HepG2 (cell line): Measurements from ENCODE around the gene SOX9. TPM values are rescaled to one million over a fixed set of nuclear protein-coding genes. Genes with fewer than 3 reads are reported as not detected.
A peak's percentile ranks its signal among the peaks of the same experiment; 100 is the strongest.

Experiments
- ARID3A ChIP-seq: IDR thresholded peaks from 2 replicates; pipeline ENCODE4 v1.6.1; 2012; ENCODE audit warnings: low read depth, low read length, improper control_type of control experiment
- ARNT ChIP-seq: fragments of 450-650 bp; IDR thresholded peaks from 2 replicates; pipeline ENCODE4 v1.6.1; 2017
- BATF2 ChIP-seq: sonication (generic); formaldehyde crosslinking; IDR thresholded peaks from 2 replicates; pipeline ENCODE4 v1.8.0; 2022; ENCODE audit warnings: mild to moderate bottlenecking, missing genetic modification reagents, moderate library complexity
- CEBPB ChIP-seq: IDR thresholded peaks from 2 replicates; pipeline ENCODE4 v1.6.1; 2011; ENCODE audit warnings: low read depth, low read length, improper control_type of control experiment, borderline replicate concordance
- KDM6A ChIP-seq: IDR thresholded peaks from 2 replicates; pipeline ENCODE4 v1.6.1; 2016; ENCODE audit warnings: low read depth
- RCOR2 ChIP-seq: IDR thresholded peaks from 2 replicates; pipeline ENCODE4 v1.6.1; 2016; ENCODE audit warnings: missing biosample characterization, missing genetic modification reagents
- SMC3 ChIP-seq: IDR thresholded peaks from 2 replicates; pipeline ENCODE4 v1.6.1; 2011; ENCODE audit warnings: low read length, improper control_type of control experiment
- SP5 ChIP-seq: IDR thresholded peaks from 2 replicates; pipeline ENCODE4 v1.6.1; 2016; ENCODE audit warnings: low read depth, borderline replicate concordance
- SPEN ChIP-seq: sonication (generic); formaldehyde crosslinking; IDR thresholded peaks from 2 replicates; pipeline ENCODE4 v1.5.1; 2020; ENCODE audit warnings: low read depth, mild to moderate bottlenecking, missing genetic modification reagents
- TBL1XR1 ChIP-seq: fragments of 150-350 bp; IDR thresholded peaks from 2 replicates; pipeline ENCODE4 v1.6.1; 2014; ENCODE audit warnings: borderline replicate concordance, low read length; ENCODE audit not compliant: partially characterized antibody
- THAP7 ChIP-seq: sonication (generic); formaldehyde crosslinking; IDR thresholded peaks from 2 replicates; pipeline ENCODE4 v1.8.1; 2023; ENCODE audit warnings: mild to moderate bottlenecking, missing genetic modification reagents
- ZBTB7A ChIP-seq: sonication (generic); formaldehyde crosslinking; IDR thresholded peaks from 2 replicates; pipeline ENCODE4 v1.8.0; 2022; ENCODE audit warnings: mild to moderate bottlenecking, missing genetic modification reagents
- ZFP36L2 ChIP-seq: sonication (generic); formaldehyde crosslinking; IDR thresholded peaks from 2 replicates; pipeline ENCODE4 v1.4.0; 2020; ENCODE audit warnings: missing genetic modification reagents
- ZNF142 ChIP-seq: sonication (generic); formaldehyde crosslinking; IDR thresholded peaks from 2 replicates; pipeline ENCODE4 v1.4.0; 2020; ENCODE audit warnings: missing genetic modification reagents
- ZNF234 ChIP-seq: sonication (generic); formaldehyde crosslinking; conservative IDR thresholded peaks from 2 replicates; pipeline ENCODE4 v1.5.1; 2020; ENCODE audit warnings: mild to moderate bottlenecking, missing genetic modification reagents
- ZNF280B ChIP-seq: sonication (generic); formaldehyde crosslinking; IDR thresholded peaks from 2 replicates; pipeline ENCODE4 v1.5.0; 2020; ENCODE audit warnings: missing genetic modification reagents, mild to moderate bottlenecking, borderline replicate concordance
- ZNF468 ChIP-seq: sonication (generic); formaldehyde crosslinking; IDR thresholded peaks from 2 replicates; pipeline ENCODE4 v1.8.0; 2022; ENCODE audit warnings: mild to moderate bottlenecking, moderate library complexity, missing genetic modification reagents
- ZNF552 ChIP-seq: sonication (generic); formaldehyde crosslinking; IDR thresholded peaks from 2 replicates; pipeline ENCODE4 v1.9.0; 2022; ENCODE audit warnings: missing genetic modification reagents, mild to moderate bottlenecking, borderline replicate concordance
- ZNF773 ChIP-seq: sonication (generic); formaldehyde crosslinking; IDR thresholded peaks from 2 replicates; pipeline ENCODE4 v1.4.0; 2020; ENCODE audit warnings: missing genetic modification reagents, borderline replicate concordance
- polyA plus RNA-seq, 8 experiments: library from polyadenylated mRNA; depleted of rRNA in 3 of 8; stranded (reverse) in 7 of 8; unstranded in 1 of 8; fragments of >200 nt; fragmentation: Illumina TruSeq in 4 of 8; extraction: Trizol in 4 of 8; gene quantifications; 2 replicates each; pipeline versions ENCODE4 v1.2.1 to v1.2.3, GENCODE V29; 2011 to 2016; ENCODE audit warnings: low read depth in 4 of 8, missing spikeins in 1 of 8, mixed read lengths in 1 of 8; ENCODE audit not compliant: insufficient read depth in 1 of 8
- total RNA-seq, 5 experiments: library from RNA; depleted of rRNA; stranded (reverse); fragments of >200 nt; fragmentation: Illumina TruSeq; extraction: Trizol; gene quantifications; 2 replicates each; pipeline ENCODE4 v1.2.3, GENCODE V29; 2016; ENCODE audit warnings: low read depth in 1 of 5

The SOX9 gene
- total and polyA plus RNA-seq, 2 of the 13 experiments (the other 11 are each of a cell fraction or from before 2014, with no cell fraction given) = 16.1 to 27.6 TPM

- TF ChIP-seq ZNF280B (peak; percentile 76), SPEN (peak; percentile 72), ARID3A (no peak), ZNF773 (CRISPR knock-in tag) (no peak), SP5 (no peak), ZNF468 (CRISPR knock-in tag) (no peak; the same call in 1 of the 2 replicates), ZBTB7A (CRISPR knock-in tag) (peak; percentile 38; the same call in 1 of the 2 replicates), THAP7 (CRISPR knock-in tag) (no peak; the same call in 1 of the 2 replicates), BATF2 (no peak), ARNT (no peak), ZNF142 (peak; percentile 85), ZNF552 (CRISPR knock-in tag) (0 out of 2 replicates have a peak, but pooled peaks have one; percentile 11), KDM6A (CRISPR knock-in tag) (0 out of 2 replicates have a peak, but pooled peaks have one; percentile 10), ZNF234 (no peak; the same call in 1 of the 2 replicates), RCOR2 (no peak), ZFP36L2 (CRISPR knock-in tag) (no peak), CEBPB (peak; percentile 24; the same call in 1 of the 2 replicates), SMC3 (no peak), TBL1XR1 (no peak)
These were observed 567 bp downstream of the SOX9 start (continued) for GRCh38 chr17:72121164-72122009.
